Skeletal muscle satellite cell (primary cell): Measurements from ENCODE around the gene AMDHD2.

Experiments
- H3K27me3 ChIP-seq: 2 replicates; pipeline ENCODE4 v1.7.0; 2013; ENCODE audit warnings: low read length; ENCODE audit not compliant: control insufficient read depth, insufficient read depth
- H3K36me3 ChIP-seq: 2 replicates; pipeline ENCODE4 v1.7.0; 2013; ENCODE audit warnings: mild to moderate bottlenecking, control low read depth, low read length; ENCODE audit not compliant: insufficient read depth
- H3K4me1 ChIP-seq: 2 replicates; pipeline ENCODE4 v1.7.0; 2013; ENCODE audit warnings: low read length; ENCODE audit not compliant: control insufficient read depth, insufficient read depth
- H3K4me2 ChIP-seq: 2 replicates; pipeline ENCODE4 v1.7.0; 2013; ENCODE audit warnings: mild to moderate bottlenecking, low read length
- H3K4me3 ChIP-seq: 2 replicates; pipeline ENCODE4 v1.7.0; 2013; ENCODE audit warnings: low read length
- H3K9ac ChIP-seq: 2 replicates; pipeline ENCODE4 v1.7.0; 2013; ENCODE audit warnings: mild to moderate bottlenecking, low read depth, low read length, moderate library complexity
- H3K9me3 ChIP-seq: replicated peaks from 2 replicates; pipeline ENCODE4 v1.7.0; 2013; ENCODE audit warnings: mild to moderate bottlenecking, control low read depth, low read length

The AMDHD2 gene

GRCh38 chr16:2484898-2485508 lies 35.2 kb upstream of the AMDHD2 start:
- peaks cover 30% of the 10 kb centered on the region for H3K4me1 ChIP-seq
- H3K36me3 ChIP-seq, result no peaks in the 10 kb centered on the region
- no peak overlapping the region for H3K4me3 ChIP-seq
- H3K9me3 ChIP-seq, result no peaks in the 10 kb centered on the region
- no peaks in the 10 kb centered on the region for H3K27me3 ChIP-seq
- no peak overlapping the region for H3K9ac ChIP-seq
- H3K4me2 ChIP-seq, result no peak overlapping the region

- Histone ChIP-seq H3K9me3 (no peaks in the 10 kb centered on the region), H3K4me1 (peaks cover 30% of the 10 kb centered on the region), H3K36me3 (no peaks in the 10 kb centered on the region), H3K4me3 (no peak overlapping the region), H3K9ac (no peak overlapping the region), H3K27me3 (no peaks in the 10 kb centered on the region), H3K4me2 (no peak overlapping the region)
Measured at GRCh38 chr16:2485811-2486507, 34.2 kb upstream of the AMDHD2 start.

GRCh38 chr16:2486645-2487516 lies 33.3 kb upstream of the AMDHD2 start:
- peaks cover 30% of the 10 kb centered on the region for H3K4me1 ChIP-seq
- no peaks in the 10 kb centered on the region for H3K9me3 ChIP-seq
- no peaks in the 10 kb centered on the region for H3K36me3 ChIP-seq
- peak overlapping the region; percentile 10 for H3K4me2 ChIP-seq
- no peaks in the 10 kb centered on the region for H3K27me3 ChIP-seq
- no peak overlapping the region for H3K9ac ChIP-seq
- no peak overlapping the region for H3K4me3 ChIP-seq

GRCh38 chr16:2487517-2487842 lies 32.7 kb upstream of the AMDHD2 start:
- no peak overlapping the region for H3K9ac ChIP-seq
- H3K4me1 ChIP-seq, result peaks cover 24% of the 10 kb centered on the region
- H3K27me3 ChIP-seq, result no peaks in the 10 kb centered on the region
- no peak overlapping the region for H3K4me3 ChIP-seq
- H3K9me3 ChIP-seq, result no peaks in the 10 kb centered on the region
- peak overlapping the region; percentile 10 for H3K4me2 ChIP-seq
- no peaks in the 10 kb centered on the region for H3K36me3 ChIP-seq

GRCh38 chr16:2487903-2488531 lies 32.2 kb upstream of the AMDHD2 start:
- Histone ChIP-seq H3K4me3 (no peak overlapping the region), H3K4me1 (peaks cover 19% of the 10 kb centered on the region), H3K36me3 (no peaks in the 10 kb centered on the region), H3K4me2 (no peak overlapping the region), H3K9me3 (no peaks in the 10 kb centered on the region), H3K9ac (no peak overlapping the region), H3K27me3 (no peaks in the 10 kb centered on the region)

- Histone ChIP-seq H3K9ac (no peak overlapping the region), H3K27me3 (no peaks in the 10 kb centered on the region), H3K4me2 (no peak overlapping the region), H3K4me1 (peaks cover 9% of the 10 kb centered on the region), H3K4me3 (no peak overlapping the region), H3K9me3 (no peaks in the 10 kb centered on the region), H3K36me3 (no peaks in the 10 kb centered on the region)
Measured at GRCh38 chr16:2489581-2489980, 30.6 kb upstream of the AMDHD2 start.

GRCh38 chr16:2490190-2491105 lies 29.7 kb upstream of the AMDHD2 start:
- Histone ChIP-seq H3K9ac (no peak overlapping the region), H3K9me3 (no peaks in the 10 kb centered on the region), H3K27me3 (no peaks in the 10 kb centered on the region), H3K4me1 (peaks cover 9% of the 10 kb centered on the region), H3K4me3 (no peak overlapping the region), H3K36me3 (no peaks in the 10 kb centered on the region), H3K4me2 (no peak overlapping the region)

- no peaks in the 10 kb centered on the region for H3K27me3 ChIP-seq
- H3K36me3 ChIP-seq, result peaks cover 9% of the 10 kb centered on the region
- no peak overlapping the region for H3K9ac ChIP-seq
- H3K4me3 ChIP-seq, result no peak overlapping the region
- no peaks in the 10 kb centered on the region for H3K9me3 ChIP-seq
- no peak overlapping the region for H3K4me2 ChIP-seq
- peaks cover 9% of the 10 kb centered on the region for H3K4me1 ChIP-seq
Measured at GRCh38 chr16:2492292-2492691, 27.9 kb upstream of the AMDHD2 start.

GRCh38 chr16:2493605-2494004 lies 26.6 kb upstream of the AMDHD2 start:
- Histone ChIP-seq H3K27me3 (no peaks in the 10 kb centered on the region), H3K9ac (no peak overlapping the region), H3K4me1 (peaks cover 11% of the 10 kb centered on the region), H3K4me3 (no peak overlapping the region), H3K4me2 (no peak overlapping the region), H3K9me3 (no peaks in the 10 kb centered on the region), H3K36me3 (peaks cover 15% of the 10 kb centered on the region)

- Histone ChIP-seq H3K4me3 (no peak overlapping the region), H3K4me2 (no peak overlapping the region), H3K27me3 (no peaks in the 10 kb centered on the region), H3K36me3 (peaks cover 15% of the 10 kb centered on the region), H3K4me1 (peaks cover 11% of the 10 kb centered on the region), H3K9me3 (no peaks in the 10 kb centered on the region), H3K9ac (no peak overlapping the region)
Measured at GRCh38 chr16:2494616-2495015, 25.6 kb upstream of the AMDHD2 start.
